Activated CD8-positive, alpha-beta T cell treated with anti-CD3 and anti-CD28 coated beads for 36 hours (primary cell): Measurements from ENCODE around the gene CADM2. TPM values are rescaled to one million over a fixed set of nuclear protein-coding genes. Genes with fewer than 3 reads are reported as not detected.

Source experiments
- ATAC-seq: fragments of 200-7000 bp; cut with Tn5 transposase; one replicate; pipeline ENCODE4 v1.10.0; 2021; ENCODE audit warnings: mild to moderate bottlenecking, moderate library complexity
- CTCF ChIA-PET: fragments of 350-600 bp; sonication (Branson Sonifier 250); formaldehyde crosslinking; loops from one replicate; lab custom pipeline; 2021; ENCODE audit warnings: antibody characterized with exemption; lab: Charles Lee
- POLR2A ChIA-PET: fragments of 350-600 bp; sonication (Branson Sonifier 250); formaldehyde crosslinking; loops from one replicate; lab custom pipeline; 2021; ENCODE audit warnings: antibody characterized with exemption; lab: Charles Lee
- DNase-seq: peaks from one replicate; pipeline ENCODE4 v3.0.0-alpha.2; 2020
- H3K27ac Mint-ChIP-seq: one replicate; pipeline ENCODE4 v1.8.0; 2021; ENCODE audit warnings: mild to moderate bottlenecking, mixed read lengths
- H3K27me3 Mint-ChIP-seq: one replicate; pipeline ENCODE4 v1.8.0; 2021; ENCODE audit warnings: mixed read lengths
- H3K36me3 Mint-ChIP-seq: one replicate; pipeline ENCODE4 v1.8.0; 2021; ENCODE audit warnings: low read depth, mixed read lengths
- H3K4me1 Mint-ChIP-seq: one replicate; pipeline ENCODE4 v1.8.0; 2021; ENCODE audit warnings: low read depth, mixed read lengths
- H3K4me3 Mint-ChIP-seq: one replicate; pipeline ENCODE4 v1.8.0; 2021; ENCODE audit warnings: mild to moderate bottlenecking, moderate library complexity, mixed read lengths
- H3K9me3 Mint-ChIP-seq: one replicate; pipeline ENCODE4 v1.8.0; 2021; ENCODE audit warnings: mixed read lengths
- intact Hi-C: fragments of 100-400 bp; cut with micrococcal nuclease; formaldehyde crosslinking; loops from one replicate; pipeline ENCODE4 v1.10.0; 2022
- total RNA-seq, 2 experiments: library from RNA; stranded (reverse); gene quantifications; one replicate each; pipeline ENCODE4 v1.2.3, GENCODE V29; 2021
- TF ChIP-seq, protein P1 (sequence below): fragments of 200-600 bp; IDR thresholded peaks from one replicate; pipeline ENCODE4 v1.8.0; 2022; ENCODE audit warnings: antibody characterized with exemption, mild to moderate bottlenecking

CADM2 gene
- total RNA-seq, 2 experiments from 2014 or later = 0.38 TPM; not detected in 1

DNA sequence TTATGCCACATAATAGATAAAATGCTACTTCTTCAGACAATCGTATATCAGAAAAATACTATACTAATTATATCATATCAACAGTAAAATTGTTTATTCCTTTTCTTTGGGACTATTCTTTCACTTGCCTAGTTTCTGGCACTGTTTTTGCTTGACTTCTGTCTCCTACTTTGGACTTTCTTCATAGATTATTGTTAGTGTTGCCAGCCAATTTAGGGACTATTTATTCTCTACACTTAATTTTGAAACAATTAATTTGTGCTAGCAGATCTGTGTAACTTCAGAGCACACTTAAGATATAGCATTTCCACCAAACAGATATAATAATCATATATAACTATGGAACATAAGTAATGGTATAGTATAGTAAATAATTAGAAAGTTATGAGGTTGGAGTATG is 305.6 kb downstream of the CADM2 start:
- Mint-ChIP-seq H3K36me3 (no peaks in the 10 kb centered on the region), H3K4me1 (no peaks in the 10 kb centered on the region), H3K9me3 (no peaks in the 10 kb centered on the region), H3K27ac (no peak overlapping the region), H3K4me3 (no peak overlapping the region), H3K27me3 (no peaks in the 10 kb centered on the region)
- ChIA-PET POLR2A (no interaction called here), CTCF (no interaction called here)
- DNase-seq (no peak), ATAC-seq (no peak)
- TF ChIP-seq, protein P1, sequence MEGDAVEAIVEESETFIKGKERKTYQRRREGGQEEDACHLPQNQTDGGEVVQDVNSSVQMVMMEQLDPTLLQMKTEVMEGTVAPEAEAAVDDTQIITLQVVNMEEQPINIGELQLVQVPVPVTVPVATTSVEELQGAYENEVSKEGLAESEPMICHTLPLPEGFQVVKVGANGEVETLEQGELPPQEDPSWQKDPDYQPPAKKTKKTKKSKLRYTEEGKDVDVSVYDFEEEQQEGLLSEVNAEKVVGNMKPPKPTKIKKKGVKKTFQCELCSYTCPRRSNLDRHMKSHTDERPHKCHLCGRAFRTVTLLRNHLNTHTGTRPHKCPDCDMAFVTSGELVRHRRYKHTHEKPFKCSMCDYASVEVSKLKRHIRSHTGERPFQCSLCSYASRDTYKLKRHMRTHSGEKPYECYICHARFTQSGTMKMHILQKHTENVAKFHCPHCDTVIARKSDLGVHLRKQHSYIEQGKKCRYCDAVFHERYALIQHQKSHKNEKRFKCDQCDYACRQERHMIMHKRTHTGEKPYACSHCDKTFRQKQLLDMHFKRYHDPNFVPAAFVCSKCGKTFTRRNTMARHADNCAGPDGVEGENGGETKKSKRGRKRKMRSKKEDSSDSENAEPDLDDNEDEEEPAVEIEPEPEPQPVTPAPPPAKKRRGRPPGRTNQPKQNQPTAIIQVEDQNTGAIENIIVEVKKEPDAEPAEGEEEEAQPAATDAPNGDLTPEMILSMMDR = no peak
- intact Hi-C loops = no loop called here

DNA sequence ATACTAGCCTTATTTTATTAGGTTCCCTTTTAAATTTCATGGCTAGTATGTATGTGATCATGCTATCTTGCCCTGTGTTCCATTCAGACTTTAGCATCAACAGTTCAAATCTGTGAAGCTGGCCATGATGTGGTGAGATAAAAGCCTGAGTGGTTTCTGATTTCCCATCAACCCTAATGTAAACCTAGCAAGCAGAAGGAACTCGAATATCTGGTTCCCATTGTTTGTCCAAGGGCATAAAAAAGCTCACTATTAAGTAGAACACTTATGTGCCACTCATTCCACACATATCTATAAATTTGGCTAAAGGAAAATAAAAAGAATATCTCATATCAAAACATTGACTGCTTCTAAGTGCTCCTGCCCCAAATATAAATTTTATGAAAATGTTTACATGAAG is 311.7 kb downstream of the CADM2 start:
- H3K9me3 Mint-ChIP-seq = no peaks in the 10 kb centered on the region
- TF ChIP-seq, protein P1 = no peak
- no peaks in the 10 kb centered on the region for H3K36me3 Mint-ChIP-seq
- H3K27ac Mint-ChIP-seq = no peak overlapping the region
- CTCF ChIA-PET = no interaction called here
- no peak for DNase-seq
- intact Hi-C loops = no loop called here
- no peak for ATAC-seq
- no peaks in the 10 kb centered on the region for H3K27me3 Mint-ChIP-seq
- no peaks in the 10 kb centered on the region for H3K4me1 Mint-ChIP-seq
- no peak overlapping the region for H3K4me3 Mint-ChIP-seq
- POLR2A ChIA-PET = no interaction called here

DNA sequence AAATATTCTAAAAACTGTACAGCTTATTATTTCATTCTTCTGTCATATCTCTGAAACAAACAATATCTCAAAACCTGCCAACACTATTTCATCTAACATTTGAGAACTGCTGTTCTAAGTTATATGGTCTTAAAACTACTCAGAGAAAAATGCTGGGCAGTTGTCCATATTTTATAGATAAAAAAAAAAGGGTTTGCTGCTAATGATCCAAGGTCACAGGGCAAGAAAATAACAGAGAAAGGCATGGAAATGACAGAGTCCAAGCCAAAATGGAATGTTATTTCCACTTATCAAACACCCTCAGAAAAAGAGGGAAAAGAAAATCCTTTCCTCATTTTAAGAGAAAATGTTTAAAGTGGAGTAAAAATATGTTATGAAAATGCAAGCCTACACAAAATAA is 313.1 kb downstream of the CADM2 start:
- no peaks in the 10 kb centered on the region for H3K9me3 Mint-ChIP-seq
- CTCF ChIA-PET = no interaction called here
- H3K27ac Mint-ChIP-seq = no peak overlapping the region
- no peak for DNase-seq
- no peak for ATAC-seq
- no peaks in the 10 kb centered on the region for H3K27me3 Mint-ChIP-seq
- H3K4me1 Mint-ChIP-seq = no peaks in the 10 kb centered on the region
- POLR2A ChIA-PET = no interaction called here
- TF ChIP-seq, protein P1 = no peak
- no peaks in the 10 kb centered on the region for H3K36me3 Mint-ChIP-seq
- intact Hi-C loops = no loop called here
- no peak overlapping the region for H3K4me3 Mint-ChIP-seq

DNA sequence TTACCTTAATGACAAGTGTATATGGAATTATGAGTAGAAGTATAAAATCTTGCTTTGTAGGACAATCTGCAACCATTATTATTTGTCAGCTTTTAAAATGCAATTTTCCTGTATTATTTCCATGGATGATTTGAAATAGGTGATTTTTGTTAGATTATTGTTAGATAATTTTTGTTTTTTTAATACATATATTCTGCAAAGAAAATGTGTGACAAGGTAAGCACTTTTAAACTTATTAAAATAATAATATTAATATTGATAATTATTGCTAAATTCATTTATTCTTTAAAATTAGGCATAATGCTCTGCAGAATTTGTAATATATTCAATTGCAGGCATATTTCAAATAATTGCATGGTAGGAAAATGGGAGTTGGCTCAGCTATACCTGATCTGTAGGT is 329.5 kb downstream of the CADM2 start:
- H3K9me3 Mint-ChIP-seq = no peaks in the 10 kb centered on the region
- ATAC-seq = no peak
- no peak overlapping the region for H3K4me3 Mint-ChIP-seq
- intact Hi-C loops = no loop called here
- no peak for DNase-seq
- H3K4me1 Mint-ChIP-seq = no peaks in the 10 kb centered on the region
- TF ChIP-seq, protein P1 = no peak
- POLR2A ChIA-PET = no interaction called here
- no peaks in the 10 kb centered on the region for H3K36me3 Mint-ChIP-seq
- CTCF ChIA-PET = no interaction called here
- no peaks in the 10 kb centered on the region for H3K27me3 Mint-ChIP-seq
- no peak overlapping the region for H3K27ac Mint-ChIP-seq

DNA sequence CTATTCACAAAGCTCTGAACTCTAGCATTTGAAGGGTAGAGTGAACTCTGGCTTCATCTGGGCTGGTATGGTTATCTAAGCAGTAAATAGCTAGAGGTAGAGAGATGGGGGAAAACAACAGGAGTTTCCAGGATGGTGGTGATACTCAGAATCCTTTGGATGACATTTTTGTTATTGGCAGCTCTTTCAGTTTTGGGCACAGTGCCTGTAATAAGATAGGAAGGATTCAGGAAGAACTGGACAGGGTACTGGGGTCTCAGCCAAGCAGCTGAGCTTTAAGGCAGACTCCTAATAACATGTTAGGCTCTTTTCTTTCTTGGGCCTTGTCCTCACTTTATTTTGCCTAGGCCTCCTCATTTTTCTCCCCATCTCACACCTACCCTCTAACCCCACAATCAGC is 338.5 kb downstream of the CADM2 start:
- DNase-seq = no peak
- no peak overlapping the region for H3K4me3 Mint-ChIP-seq
- CTCF ChIA-PET = no interaction called here
- intact Hi-C loops = no loop called here
- ATAC-seq = no peak
- H3K36me3 Mint-ChIP-seq = no peaks in the 10 kb centered on the region
- H3K4me1 Mint-ChIP-seq = no peaks in the 10 kb centered on the region
- H3K27me3 Mint-ChIP-seq = no peaks in the 10 kb centered on the region
- H3K27ac Mint-ChIP-seq = no peak overlapping the region
- peaks cover 5% of the 10 kb centered on the region for H3K9me3 Mint-ChIP-seq
- POLR2A ChIA-PET = no interaction called here
- TF ChIP-seq, protein P1 = no peak
